CD4-positive, alpha-beta T cell (primary cell): ENCODE data around the gene CELSR2. TPM values are rescaled to one million over a fixed set of nuclear protein-coding genes. Genes with fewer than 3 reads are reported as not detected.

ENCODE experiments used
- ATAC-seq: fragments of 200-7000 bp; cut with Tn5 transposase; one replicate; pipeline ENCODE4 v1.10.0; 2022; ENCODE audit warnings: mild to moderate bottlenecking; ENCODE audit not compliant: poor library complexity
- CTCF ChIA-PET: fragments of 350-600 bp; sonication (Branson Sonifier 250); formaldehyde crosslinking; loops from one replicate; lab custom pipeline; 2021; ENCODE audit warnings: antibody characterized with exemption, inconsistent platforms; lab: Charles Lee
- POLR2A ChIA-PET: fragments of 350-600 bp; sonication (Branson Sonifier 250); formaldehyde crosslinking; loops from one replicate; lab custom pipeline; 2021; ENCODE audit warnings: antibody characterized with exemption, inconsistent platforms; lab: Charles Lee
- DNase-seq, 14 experiments: peaks; one replicate each; pipeline ENCODE4 v3.0.0-alpha.2; 2013 to 2020; ENCODE audit warnings: mixed read lengths in 2 of 14
- H3K27ac ChIP-seq, 2 donors: one replicate each; pipeline versions ENCODE4 v1.5.1 to v1.7.0; 2013; ENCODE audit warnings: low read length in 2 of 2, low read depth in 1 of 2, mild to moderate bottlenecking in 1 of 2
- H3K27me3 ChIP-seq, 2 experiments: 1 replicate in 1 of 2; 2 replicates in 1 of 2; pipeline versions ENCODE4 v1.6.1 to v1.7.0; 2013; ENCODE audit warnings: low read length in 2 of 2, control low read depth in 1 of 2, mild to moderate bottlenecking in 1 of 2, moderate library complexity in 1 of 2; ENCODE audit not compliant: insufficient read depth in 2 of 2, control insufficient read depth in 1 of 2
- H3K36me3 ChIP-seq: one replicate; pipeline ENCODE4 v1.6.1; 2013; ENCODE audit warnings: low read length, control low read depth; ENCODE audit not compliant: insufficient read depth
- H3K4me1 ChIP-seq: one replicate; pipeline ENCODE4 v1.6.1; 2013; ENCODE audit warnings: low read length, control low read depth; ENCODE audit not compliant: insufficient read depth
- H3K4me3 ChIP-seq: one replicate; pipeline ENCODE4 v1.5.1; 2013; ENCODE audit warnings: mild to moderate bottlenecking, low read length, moderate library complexity
- H3K9me3 ChIP-seq, 2 experiments: 1 replicate in 1 of 2; 2 replicates in 1 of 2; pipeline versions ENCODE4 v1.6.1 to v1.7.0; 2013; ENCODE audit warnings: low read length in 2 of 2, mild to moderate bottlenecking in 2 of 2, control low read depth in 1 of 2, moderate library complexity in 1 of 2; ENCODE audit not compliant: control insufficient read depth in 1 of 2, insufficient read depth in 1 of 2
- H3K27ac Mint-ChIP-seq: one replicate; pipeline ENCODE4 v1.8.0; 2020; ENCODE audit warnings: mixed read lengths
- H3K27me3 Mint-ChIP-seq: one replicate; pipeline ENCODE4 v1.8.0; 2021; ENCODE audit warnings: mixed read lengths
- H3K36me3 Mint-ChIP-seq: one replicate; pipeline ENCODE4 v1.8.0; 2021; ENCODE audit warnings: low read depth, mixed read lengths
- H3K4me1 Mint-ChIP-seq: one replicate; pipeline ENCODE4 v1.8.0; 2021; ENCODE audit warnings: low read depth, mixed read lengths
- H3K4me3 Mint-ChIP-seq: one replicate; pipeline ENCODE4 v1.8.0; 2020; ENCODE audit warnings: mild to moderate bottlenecking, mixed read lengths
- H3K9me3 Mint-ChIP-seq: one replicate; pipeline ENCODE4 v1.8.0; 2020; ENCODE audit warnings: mixed read lengths
- intact Hi-C, 2 experiments: fragments of 100-400 bp; cut with DNase I in 1 of 2; cut with micrococcal nuclease in 1 of 2; formaldehyde crosslinking; loops; one replicate each; pipeline versions ENCODE4 v1.15.1 to v1.9.0; 2023 to 2025; cut with DNase I, micrococcal nuclease
- total RNA-seq, 174 experiments: library from RNA in 2 of 174; stranded (reverse) in 2 of 174; gene quantifications; one replicate each; pipeline ENCODE4 v1.2.3 and lab custom pipeline; 2021 to 2026
- TF ChIP-seq, protein P1 (sequence below): fragments of 200-600 bp; IDR thresholded peaks from one replicate; pipeline ENCODE4 v1.8.0; 2022; ENCODE audit warnings: antibody characterized with exemption, mild to moderate bottlenecking

Gene CELSR2
- total RNA-seq, 2 experiments from 2014 or later = 3.6 TPM

DNA sequence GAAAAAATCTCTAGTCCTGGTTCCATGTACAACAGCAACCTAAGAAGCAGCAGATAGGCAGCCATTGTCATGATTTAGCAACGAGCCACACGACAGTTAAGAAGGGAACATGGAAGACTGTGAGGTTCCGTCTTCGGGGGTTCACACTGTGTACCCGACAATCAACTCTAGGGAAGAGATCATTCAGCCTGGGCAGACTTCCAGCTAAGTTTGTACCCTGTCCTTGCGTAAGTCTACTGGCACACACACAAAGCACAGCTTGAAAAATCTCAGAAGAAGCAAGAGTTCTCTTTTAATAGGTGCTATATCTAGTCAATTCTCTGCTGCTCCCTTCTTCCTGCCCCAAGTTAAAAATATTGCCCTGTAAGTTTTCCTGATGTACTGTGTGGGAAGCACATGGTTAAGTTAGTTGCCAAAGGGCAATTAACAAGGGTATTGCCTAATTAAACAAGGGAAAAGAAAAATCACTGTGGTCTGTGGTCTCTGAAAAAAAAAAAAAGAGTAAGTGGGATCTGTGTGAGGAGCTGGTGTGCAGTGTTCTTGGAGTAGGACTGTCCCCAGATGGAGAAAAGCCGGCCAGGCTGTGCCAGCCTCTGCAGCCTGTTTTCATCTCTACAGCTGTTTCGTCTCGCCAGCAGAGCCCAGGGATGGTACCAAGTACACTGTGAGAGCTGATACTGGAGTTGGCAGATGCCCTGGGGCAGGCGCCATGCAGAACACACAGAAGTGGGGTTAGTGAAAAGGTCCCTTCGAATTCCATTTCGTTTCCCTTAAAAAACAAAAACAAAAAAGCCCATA lies 63.8 kb downstream of the CELSR2 start:
- DNase-seq (no peak), ATAC-seq (no peak)
- H3K4me1 Mint-ChIP-seq = no peaks in the 10 kb centered on the region
- H3K36me3 Mint-ChIP-seq = no peaks in the 10 kb centered on the region
- H3K27me3 Mint-ChIP-seq = peaks cover 7% of the 10 kb centered on the region
- H3K4me3 ChIP-seq = no peak overlapping the region
- H3K4me3 Mint-ChIP-seq = no peak overlapping the region
- no peak overlapping the region for H3K27ac ChIP-seq
- H3K9me3 ChIP-seq = no peaks in the 10 kb centered on the region
- intact Hi-C loops = no loop called here
- no peaks in the 10 kb centered on the region for H3K9me3 Mint-ChIP-seq
- ChIA-PET POLR2A (no interaction called here), CTCF (no interaction called here)
- no peaks in the 10 kb centered on the region for H3K36me3 ChIP-seq
- no peaks in the 10 kb centered on the region for H3K4me1 ChIP-seq
- no peak overlapping the region for H3K27ac Mint-ChIP-seq
- TF ChIP-seq, protein P1, sequence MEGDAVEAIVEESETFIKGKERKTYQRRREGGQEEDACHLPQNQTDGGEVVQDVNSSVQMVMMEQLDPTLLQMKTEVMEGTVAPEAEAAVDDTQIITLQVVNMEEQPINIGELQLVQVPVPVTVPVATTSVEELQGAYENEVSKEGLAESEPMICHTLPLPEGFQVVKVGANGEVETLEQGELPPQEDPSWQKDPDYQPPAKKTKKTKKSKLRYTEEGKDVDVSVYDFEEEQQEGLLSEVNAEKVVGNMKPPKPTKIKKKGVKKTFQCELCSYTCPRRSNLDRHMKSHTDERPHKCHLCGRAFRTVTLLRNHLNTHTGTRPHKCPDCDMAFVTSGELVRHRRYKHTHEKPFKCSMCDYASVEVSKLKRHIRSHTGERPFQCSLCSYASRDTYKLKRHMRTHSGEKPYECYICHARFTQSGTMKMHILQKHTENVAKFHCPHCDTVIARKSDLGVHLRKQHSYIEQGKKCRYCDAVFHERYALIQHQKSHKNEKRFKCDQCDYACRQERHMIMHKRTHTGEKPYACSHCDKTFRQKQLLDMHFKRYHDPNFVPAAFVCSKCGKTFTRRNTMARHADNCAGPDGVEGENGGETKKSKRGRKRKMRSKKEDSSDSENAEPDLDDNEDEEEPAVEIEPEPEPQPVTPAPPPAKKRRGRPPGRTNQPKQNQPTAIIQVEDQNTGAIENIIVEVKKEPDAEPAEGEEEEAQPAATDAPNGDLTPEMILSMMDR = no peak
- H3K27me3 ChIP-seq = peaks cover 0 to 3% of the 10 kb centered on the region in 2 experiments

DNA sequence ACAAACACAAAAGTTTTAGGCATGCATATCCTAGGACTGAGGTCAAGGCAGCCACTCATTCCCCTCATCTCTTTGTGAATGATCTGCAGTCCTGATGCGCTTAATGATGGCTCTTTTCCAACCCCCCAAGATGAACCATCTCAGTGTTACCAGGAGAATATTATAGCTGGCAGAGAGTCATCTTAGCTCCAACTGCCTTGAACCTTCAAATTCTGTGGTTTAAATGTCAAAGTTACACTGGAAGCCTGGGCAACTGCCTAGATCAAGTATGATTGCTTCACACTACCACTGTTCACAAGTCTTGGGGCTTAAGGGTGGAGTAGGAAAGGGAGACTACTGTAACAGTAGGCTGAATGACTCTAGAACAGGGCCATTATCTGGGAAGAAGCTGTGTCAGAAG lies 65.5 kb downstream of the CELSR2 start:
- no peaks in the 10 kb centered on the region for H3K27me3 ChIP-seq
- no peak overlapping the region for H3K27ac ChIP-seq
- Mint-ChIP-seq H3K36me3 (no peaks in the 10 kb centered on the region), H3K9me3 (no peaks in the 10 kb centered on the region), H3K4me3 (no peak overlapping the region), H3K27me3 (no peaks in the 10 kb centered on the region), H3K4me1 (no peaks in the 10 kb centered on the region), H3K27ac (no peak overlapping the region)
- H3K9me3 ChIP-seq = no peaks in the 10 kb centered on the region
- POLR2A ChIA-PET = no interaction called here
- ATAC-seq (no peak), DNase-seq (no peak)
- CTCF ChIA-PET = no interaction called here
- TF ChIP-seq, protein P1 = no peak
- no peak overlapping the region for H3K4me3 ChIP-seq
- intact Hi-C loops = no loop called here
- H3K36me3 ChIP-seq = no peaks in the 10 kb centered on the region
- H3K4me1 ChIP-seq = no peaks in the 10 kb centered on the region

DNA sequence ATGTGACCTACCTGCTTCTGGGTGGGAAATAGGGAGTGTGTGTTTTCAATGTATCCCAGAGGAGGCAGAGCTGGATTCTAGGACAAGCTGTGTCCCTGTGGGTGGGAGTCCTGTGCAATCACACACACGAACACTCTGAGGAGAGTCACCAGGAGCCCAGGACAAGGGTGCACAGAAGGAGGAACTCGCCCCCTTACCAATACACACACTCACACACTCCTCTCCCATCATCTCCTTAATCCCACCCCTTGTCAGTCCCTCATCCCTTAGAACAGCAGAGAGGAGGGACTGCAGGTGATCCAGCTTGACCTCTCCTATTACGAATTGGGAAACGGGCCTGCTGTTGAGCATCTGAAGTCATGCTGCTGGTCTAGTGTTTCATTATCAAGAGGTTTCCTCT lies 65.9 kb downstream of the CELSR2 start:
- no peak for DNase-seq
- no peak overlapping the region for H3K4me3 Mint-ChIP-seq
- no peak overlapping the region for H3K4me3 ChIP-seq
- H3K27me3 Mint-ChIP-seq = no peaks in the 10 kb centered on the region
- no peaks in the 10 kb centered on the region for H3K9me3 Mint-ChIP-seq
- no peaks in the 10 kb centered on the region for H3K4me1 Mint-ChIP-seq
- H3K36me3 Mint-ChIP-seq = no peaks in the 10 kb centered on the region
- TF ChIP-seq, protein P1 = no peak
- no peak overlapping the region for H3K27ac ChIP-seq
- no peaks in the 10 kb centered on the region for H3K36me3 ChIP-seq
- no peak overlapping the region for H3K27ac Mint-ChIP-seq
- no peaks in the 10 kb centered on the region for H3K4me1 ChIP-seq
- no peak for ATAC-seq
- CTCF ChIA-PET = no interaction called here
- no peaks in the 10 kb centered on the region for H3K9me3 ChIP-seq
- no peaks in the 10 kb centered on the region for H3K27me3 ChIP-seq
- intact Hi-C loops = no loop called here
- POLR2A ChIA-PET = no interaction called here
